K562 (cell line): ENCODE results near the gene ZFAND6. TPM values are rescaled to one million over a fixed set of nuclear protein-coding genes. Genes with fewer than 3 reads are reported as not detected.

Experiments
- CEBPZ ChIP-seq: fragments of 150-350 bp; IDR thresholded peaks from 2 replicates; pipeline ENCODE4 v1.6.1; 2014; ENCODE audit warnings: low read depth, mild to moderate bottlenecking, low read length, borderline replicate concordance
- CHAMP1 ChIP-seq: fragments of 450-650 bp; IDR thresholded peaks from 2 replicates; pipeline ENCODE4 v1.6.1; 2016; ENCODE audit warnings: mild to moderate bottlenecking
- CHD4 ChIP-seq: fragments of 200-600 bp; sonication (generic); IDR thresholded peaks from 3 replicates; pipeline ENCODE4 v1.6.1; 2012; ENCODE audit warnings: low read depth, mild to moderate bottlenecking, mixed read lengths, low read length, inconsistent platforms; ENCODE audit not compliant: insufficient read depth, insufficient replicate concordance, poor library complexity, severe bottlenecking
- HEY1 ChIP-seq: fragments of 250-450 bp; sonication (Bioruptor Pico); IDR thresholded peaks from 2 replicates; pipeline ENCODE4 v1.5.0; 2020; ENCODE audit warnings: mild to moderate bottlenecking, moderate library complexity, borderline replicate concordance
- MBD2 ChIP-seq: sonication (generic); IDR thresholded peaks from 2 replicates; pipeline ENCODE4 v1.6.1; 2016; ENCODE audit warnings: low read depth, borderline replicate concordance
- NR2C1 ChIP-seq, 2 experiments: fragments of 450-650 bp; IDR thresholded peaks; 2 replicates each; pipeline ENCODE4 v1.6.1; 2017; ENCODE audit warnings: mild to moderate bottlenecking in 2 of 2, antibody characterized with exemption in 1 of 2, inconsistent platforms in 1 of 2, missing compliant biosample characterization in 1 of 2, missing genetic modification characterization in 1 of 2
- SMAD2 ChIP-seq: fragments of 150-350 bp; IDR thresholded peaks from 2 replicates; pipeline ENCODE4 v1.6.1; 2014; ENCODE audit warnings: low read depth, mild to moderate bottlenecking, low read length
- TBP ChIP-seq: optimal IDR thresholded peaks from 2 replicates; pipeline ENCODE3; 2011; ENCODE audit warnings: low read depth, low read length, improper control_type of control experiment
- ZBTB40 ChIP-seq, 2 experiments: fragments of 450-650 bp in 1 of 2; sonication (generic) in 1 of 2; formaldehyde crosslinking in 1 of 2; IDR thresholded peaks; 2 replicates each; pipeline versions ENCODE4 v1.7.1 to v1.9.0; 2016 to 2022; ENCODE audit warnings: inconsistent platforms in 1 of 2, mild to moderate bottlenecking in 1 of 2, missing genetic modification reagents in 1 of 2
- ZSCAN32 ChIP-seq: fragments of 450-650 bp; formaldehyde crosslinking; IDR thresholded peaks from 2 replicates; pipeline ENCODE4 v1.4.0; 2020; ENCODE audit warnings: mild to moderate bottlenecking, moderate library complexity
- polyA plus RNA-seq, 8 experiments: library from polyadenylated mRNA; depleted of rRNA in 4 of 8; stranded (reverse) in 5 of 8; unstranded in 3 of 8; fragments of >200 nt; fragmentation: Nextera tagmentation in 2 of 8; fragmentation: Illumina TruSeq in 1 of 8; extraction: Ambion mirVana in 2 of 8; extraction: Trizol in 1 of 8; gene quantifications; 2 replicates each; pipeline versions ENCODE4 v1.2.1 to v1.2.3, GENCODE V29; 2011 to 2014; ENCODE audit warnings: inconsistent platforms in 1 of 8, missing spikeins in 1 of 8
- total RNA-seq, 7 experiments: library from RNA; depleted of rRNA in 6 of 7; stranded (reverse); fragments of >200 nt in 6 of 7; fragmentation: Illumina TruSeq in 2 of 7; extraction: Trizol in 2 of 7; gene quantifications; 2 replicates each; pipeline versions ENCODE4 v1.2.1 to v1.2.3, GENCODE V29; 2011 to 2021; ENCODE audit warnings: low replicate concordance in 1 of 7

Gene ZFAND6
- total and polyA plus RNA-seq, 9 of the 15 experiments (the other 6 are each of a cell fraction or from before 2014, with no cell fraction given): 53.9 to 206 (median 88.9) TPM

GRCh38 chr15:80072285-80072994, 13.0 kb downstream of the ZFAND6 start (continued):
- peak; percentile 62 for TF ChIP-seq CHAMP1
- no peak for TF ChIP-seq ZSCAN32 (CRISPR knock-in tag)
- no peak for TF ChIP-seq ZBTB40 (IDR thresholded peaks at IDR 0.05)
- no peak for TF ChIP-seq ZBTB40 (CRISPR knock-in tag; IDR thresholded peaks at IDR 0.05)
- TF ChIP-seq SMAD2: no peak
- TF ChIP-seq NR2C1 (IDR thresholded peaks at IDR 0.05): no peak
- no peak for TF ChIP-seq NR2C1 (tag; IDR thresholded peaks at IDR 0.05)
- TF ChIP-seq CHD4: no peak
- TF ChIP-seq TBP: no peak
- peak; percentile 73 for TF ChIP-seq MBD2
- no peak for TF ChIP-seq CEBPZ
- TF ChIP-seq HEY1: no peak
